Nucleus accumbens (tissue), 56 donors: Measurements from ENCODE around the gene MKI67.

ENCODE experiments used
- DNase-seq, 56 donors: peaks; one replicate each; lab custom pipeline; 2025; lab: John Stamatoyannopoulos, UW

The MKI67 gene

DNA sequence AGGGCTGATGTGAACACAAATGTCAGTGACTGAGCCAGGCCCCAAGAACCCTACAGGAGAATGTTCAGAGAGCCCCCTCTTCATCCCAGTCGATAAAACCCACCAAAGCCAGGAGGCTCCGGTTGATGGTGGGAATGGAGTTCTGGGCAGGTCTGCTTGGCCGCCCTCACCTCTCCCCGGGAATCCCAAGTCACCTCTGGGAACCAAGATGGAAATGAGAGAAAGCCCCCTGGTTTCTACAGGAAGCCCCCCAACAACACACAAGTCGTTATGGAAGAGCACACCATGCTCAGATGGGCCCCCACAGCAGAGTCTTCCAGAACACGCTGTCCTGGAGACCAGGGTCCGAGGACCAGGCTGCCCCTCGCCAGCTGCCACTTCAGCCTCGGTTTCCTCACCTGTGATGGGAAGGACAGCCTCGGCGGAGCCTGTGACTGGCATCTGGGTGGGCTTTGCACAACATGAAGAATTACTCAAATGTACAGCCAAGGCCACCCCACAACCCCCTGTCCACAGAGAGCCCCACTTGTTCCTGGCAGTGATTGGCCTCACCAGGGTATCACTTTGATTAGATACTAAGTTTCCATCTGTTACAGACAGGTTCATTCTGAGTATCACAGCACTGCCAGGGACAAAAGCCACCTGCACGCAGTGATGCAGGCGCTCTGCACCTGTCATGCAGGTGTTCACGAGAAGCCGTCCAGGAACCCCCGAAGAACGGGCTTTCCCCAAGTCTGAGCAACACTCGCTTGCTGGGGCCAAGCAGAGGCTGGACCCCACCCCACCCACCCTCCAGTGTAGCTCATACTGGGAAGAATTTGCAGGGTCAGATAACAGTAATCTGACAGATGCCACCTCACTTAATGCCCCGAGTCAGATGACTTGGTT lies 57.6 kb downstream of the MKI67 start:
- DNase-seq = no peak

DNA sequence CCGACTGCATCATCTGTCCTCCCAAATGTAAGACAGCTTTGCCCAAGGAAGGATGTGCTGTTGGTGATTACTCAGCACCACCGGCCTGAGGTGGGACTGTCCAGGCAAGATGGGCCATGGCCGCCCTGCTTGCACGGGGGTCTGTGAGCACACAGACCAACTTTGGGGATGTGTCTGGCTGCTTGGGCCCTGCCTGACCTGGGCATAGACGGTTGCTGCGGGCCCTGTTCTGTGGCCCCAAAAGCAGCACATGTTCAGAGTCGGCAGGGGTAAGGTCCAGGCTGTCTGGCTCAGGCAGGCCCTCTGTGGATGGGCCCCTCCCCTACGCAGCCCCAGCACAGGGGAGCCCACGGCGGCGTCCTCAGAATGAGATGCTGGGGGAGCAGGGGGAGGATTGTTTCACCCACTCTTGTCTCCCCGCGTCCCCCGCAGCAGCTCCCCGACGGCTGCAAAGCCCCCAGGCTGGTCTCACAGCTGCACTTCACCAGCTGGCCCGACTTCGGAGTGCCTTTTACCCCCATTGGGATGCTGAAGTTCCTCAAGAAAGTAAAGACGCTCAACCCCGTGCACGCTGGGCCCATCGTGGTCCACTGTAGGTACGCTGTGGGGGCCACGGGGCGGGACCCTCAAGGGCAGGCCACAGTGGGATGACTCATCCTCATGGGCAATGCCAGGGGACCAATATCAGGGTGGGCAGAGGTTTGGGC lies 58.4 kb downstream of the MKI67 start:
- DNase-seq = no peak

DNA sequence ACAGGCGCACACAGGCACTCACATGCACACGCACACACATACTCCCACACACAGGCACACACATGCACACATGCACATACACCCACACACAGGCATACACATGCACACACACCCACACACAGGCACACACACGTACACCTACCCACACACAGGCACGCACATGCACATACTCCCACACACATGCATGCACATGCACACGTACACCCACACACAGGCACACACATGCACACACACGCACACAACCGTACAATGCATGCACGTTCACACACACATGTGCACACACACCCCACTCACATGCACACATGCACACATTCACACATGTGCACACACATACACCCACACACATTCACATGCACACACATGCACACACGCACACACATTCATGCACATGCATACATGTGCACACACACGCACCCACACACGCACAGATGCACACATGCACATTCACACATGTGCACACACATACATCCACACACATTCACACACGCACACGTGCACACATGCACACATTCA lies 59.3 kb downstream of the MKI67 start:
- DNase-seq = no peak

DNA sequence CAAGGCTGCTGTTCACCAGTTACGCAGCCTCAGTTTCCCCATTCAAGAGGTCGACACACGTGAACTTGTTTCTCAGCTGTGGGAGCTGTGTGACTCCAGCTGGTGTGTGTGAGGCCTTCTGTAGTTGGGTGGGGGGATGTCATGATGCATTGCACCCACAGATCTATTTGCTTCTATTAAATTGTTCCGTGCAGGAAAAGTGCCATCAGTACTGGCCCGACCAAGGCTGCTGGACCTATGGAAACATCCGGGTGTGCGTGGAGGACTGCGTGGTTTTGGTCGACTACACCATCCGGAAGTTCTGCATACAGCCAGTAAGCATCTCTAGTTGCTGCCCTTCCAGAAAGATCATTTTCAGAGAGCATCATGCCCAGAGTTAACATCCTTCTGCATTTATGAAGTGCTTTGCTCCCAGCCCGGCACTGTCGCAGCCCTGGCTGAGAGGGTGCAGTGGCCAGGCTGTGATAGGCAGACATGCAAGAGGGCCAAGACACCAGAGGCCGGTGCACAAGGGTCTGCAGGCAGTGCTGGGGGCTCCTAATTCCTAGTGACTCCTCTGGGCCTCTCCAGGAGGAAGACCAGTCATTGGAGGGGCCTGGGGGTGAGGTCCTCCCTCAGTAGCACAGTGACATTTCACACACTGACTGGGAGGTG lies 60.2 kb downstream of the MKI67 start:
- no peak for DNase-seq

DNA sequence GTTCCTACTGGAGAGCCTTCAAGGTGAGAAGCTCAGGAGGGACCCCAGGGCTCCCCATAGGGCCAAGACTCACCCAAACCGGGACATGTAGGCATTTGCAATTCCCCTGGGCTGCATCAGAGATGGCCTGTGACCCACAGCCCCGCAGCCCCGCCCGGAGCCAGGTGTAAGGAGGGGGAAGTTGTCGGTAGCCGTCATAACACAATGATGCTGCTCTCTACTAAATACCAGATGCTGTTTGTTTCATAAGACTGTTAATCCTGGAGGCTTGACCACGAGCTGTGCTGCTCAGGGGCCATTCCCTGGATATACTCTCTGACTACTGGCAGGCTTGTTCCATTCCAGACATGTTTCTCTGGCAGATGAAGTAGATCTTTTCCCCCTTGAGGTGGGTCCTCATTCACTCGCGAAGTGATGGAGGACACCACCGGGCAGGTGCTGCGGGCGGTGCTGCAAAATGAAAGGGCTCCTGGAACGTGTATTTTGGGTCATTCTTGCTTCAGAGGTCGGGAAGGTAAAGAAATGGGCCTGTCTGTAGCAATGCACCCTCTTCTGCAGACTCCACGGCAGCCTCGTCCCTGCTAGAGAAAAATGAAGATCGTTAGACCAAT lies 61.1 kb downstream of the MKI67 start:
- DNase-seq = no peak

DNA sequence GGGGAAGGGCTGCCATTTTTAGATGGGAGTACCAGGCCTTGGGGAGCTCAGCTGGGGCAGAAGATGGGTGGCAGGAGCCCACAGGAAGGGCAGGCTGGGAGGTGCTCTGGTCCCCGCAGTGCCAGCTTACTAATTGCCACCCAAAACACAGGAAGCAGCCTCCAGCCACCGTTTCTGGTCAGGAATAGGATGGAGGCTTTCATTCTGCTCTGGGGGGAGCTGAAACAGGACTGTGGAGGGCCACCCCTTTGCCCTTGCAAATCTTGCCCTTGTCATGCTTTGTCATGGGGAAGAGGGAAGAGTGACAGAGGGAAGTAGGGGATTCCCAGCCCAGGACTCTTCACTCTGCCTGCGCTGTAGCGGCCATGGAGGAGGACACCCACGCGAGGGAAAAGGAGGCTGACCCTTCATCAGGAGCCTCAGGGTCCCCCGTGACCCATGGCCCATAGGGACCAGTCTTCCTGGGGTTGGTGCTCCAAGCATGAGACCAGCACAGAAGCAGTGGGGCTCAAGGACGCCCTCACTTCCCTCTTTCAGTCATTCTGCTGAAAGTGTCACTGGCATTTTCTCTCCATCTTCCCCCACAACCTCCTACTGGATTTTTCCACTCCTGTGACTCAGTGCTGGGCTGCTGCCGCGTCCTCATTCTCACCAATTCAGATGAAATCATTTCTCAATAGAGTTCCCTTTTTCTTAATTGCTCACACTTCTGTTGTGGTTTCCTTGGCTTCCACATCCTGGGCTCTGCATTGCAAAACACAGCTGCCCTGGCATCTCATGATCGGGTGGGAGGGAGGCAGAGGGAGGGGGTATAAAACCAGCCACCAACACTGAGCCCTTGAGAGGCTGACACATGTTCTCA lies 61.9 kb downstream of the MKI67 start:
- peak in 40 of 56 donors; percentile 19 to 75 (median 42) for DNase-seq

DNA sequence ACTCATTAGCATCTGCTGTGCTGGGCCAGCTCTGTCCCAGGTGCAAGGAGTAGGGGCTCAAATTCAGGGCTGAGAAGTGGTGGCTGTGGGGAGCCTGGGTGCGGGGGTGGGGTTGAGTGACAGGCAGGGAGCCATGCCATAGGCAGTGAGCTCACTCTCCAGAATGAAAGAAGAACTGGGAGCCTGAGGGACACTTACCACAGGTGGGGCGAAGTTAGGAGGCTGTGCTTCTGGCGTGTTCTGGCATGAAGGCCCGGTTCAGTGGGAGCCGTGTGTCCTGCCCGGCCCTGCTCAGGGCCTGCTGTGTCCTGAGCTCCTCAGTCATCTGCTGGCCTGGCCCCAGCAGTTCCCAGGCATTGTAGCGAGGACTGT lies 62.5 kb downstream of the MKI67 start:
- DNase-seq = peak in 1 of 56 donors; percentile 20

DNA sequence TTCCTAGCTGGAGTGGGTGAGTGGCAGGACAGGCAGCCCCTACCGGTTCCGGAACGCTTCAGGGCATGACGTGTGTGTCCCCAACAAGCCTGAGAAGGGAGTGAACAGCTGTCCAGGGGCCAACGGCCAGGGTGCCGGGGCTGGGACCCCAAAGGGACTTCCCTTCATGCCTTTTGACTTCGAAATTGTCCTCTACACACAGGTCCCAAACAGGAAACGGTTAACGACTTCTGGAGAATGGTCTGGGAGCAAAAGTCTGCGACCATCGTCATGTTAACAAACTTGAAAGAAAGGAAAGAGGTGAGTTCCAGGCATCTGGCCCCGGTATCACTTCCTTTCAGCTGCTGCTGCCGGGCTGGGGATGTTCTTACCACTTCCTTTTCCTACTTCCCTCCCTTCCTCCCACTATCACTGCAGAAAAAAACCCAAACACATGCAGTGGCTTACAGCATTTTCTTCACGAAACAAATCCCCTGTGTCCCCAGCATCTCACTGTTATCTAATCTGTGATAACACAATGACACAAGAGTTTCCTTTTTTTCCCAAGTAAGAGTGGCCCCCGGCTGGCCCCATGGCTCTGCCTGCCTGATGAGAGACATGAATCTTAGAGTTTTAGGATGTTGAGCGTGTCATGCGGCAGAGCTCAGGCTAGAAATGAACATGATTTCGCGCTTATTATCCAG lies 63.2 kb downstream of the MKI67 start:
- DNase-seq = peak in 3 of 56 donors; percentile 7 to 28 (median 14)

DNA sequence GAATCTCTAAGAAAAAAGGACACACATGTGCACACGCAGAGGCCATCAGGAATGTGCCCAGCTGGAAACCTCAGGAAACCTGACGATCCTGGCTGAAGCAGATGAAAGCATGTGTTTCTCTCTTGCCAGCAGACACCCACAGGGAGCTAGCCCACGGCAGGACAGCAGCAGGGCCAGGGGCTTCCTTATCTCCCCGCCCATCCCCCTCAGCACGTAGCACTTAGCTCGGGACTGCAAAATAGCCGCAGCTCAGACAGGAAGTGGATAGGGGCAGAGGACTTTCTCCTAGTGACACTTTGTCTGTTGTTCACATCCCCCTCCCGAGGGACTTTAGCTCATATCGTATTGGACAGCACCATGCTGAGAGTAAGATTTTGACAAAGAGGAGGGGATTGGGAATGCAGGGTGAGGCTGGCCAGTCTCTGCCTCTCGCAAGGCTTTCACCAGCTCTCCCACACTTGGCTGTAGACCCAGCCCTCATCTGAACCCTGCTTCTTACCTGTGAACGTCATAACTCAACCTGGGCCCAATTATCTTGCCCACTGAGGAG lies 63.8 kb downstream of the MKI67 start:
- no peak for DNase-seq

DNA sequence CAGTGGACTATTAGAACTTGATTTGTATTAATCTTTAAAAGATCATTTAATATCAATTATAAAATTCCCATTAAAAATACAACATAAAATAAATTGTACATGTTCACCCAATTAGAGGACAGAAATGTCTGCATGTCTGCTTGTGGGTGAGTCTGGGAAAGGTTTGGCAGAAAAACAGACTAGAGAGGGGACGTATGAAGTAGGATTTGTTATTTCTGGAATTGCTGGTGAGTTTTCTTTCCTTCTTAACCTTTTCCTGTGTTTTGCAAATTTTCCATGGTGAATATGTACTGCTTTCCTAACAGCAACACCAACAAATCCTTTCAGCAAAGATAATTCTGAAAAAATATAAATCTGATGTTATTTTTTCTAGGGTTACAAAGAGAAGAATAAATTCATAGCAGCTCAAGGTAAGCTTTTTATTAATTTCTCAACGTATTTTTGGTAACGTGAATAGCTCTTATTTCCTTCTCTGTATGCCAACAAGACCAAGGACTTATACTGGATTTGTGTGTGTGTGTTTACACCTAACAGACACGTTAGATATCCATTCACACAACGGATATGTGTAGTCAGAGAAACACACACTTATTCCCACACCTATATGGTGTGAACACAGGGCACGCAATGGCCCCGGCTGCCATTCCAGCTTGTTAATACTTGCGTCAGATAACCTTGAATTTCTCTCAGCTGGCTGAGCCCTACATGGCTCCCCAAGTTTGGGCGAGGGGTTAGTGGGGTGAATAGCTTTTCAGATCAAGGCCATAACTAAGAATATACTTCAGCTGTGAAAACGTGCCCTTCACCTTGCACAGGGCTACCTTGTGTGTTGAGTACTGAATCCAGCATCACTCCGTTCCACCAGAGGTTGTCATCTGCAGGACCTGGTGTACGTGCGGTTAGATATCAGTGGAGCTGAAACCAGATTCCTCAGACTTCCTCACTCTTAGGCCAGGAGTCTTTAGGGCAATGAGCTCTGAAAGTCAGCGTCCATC lies 64.6 kb downstream of the MKI67 start:
- DNase-seq = no peak

DNA sequence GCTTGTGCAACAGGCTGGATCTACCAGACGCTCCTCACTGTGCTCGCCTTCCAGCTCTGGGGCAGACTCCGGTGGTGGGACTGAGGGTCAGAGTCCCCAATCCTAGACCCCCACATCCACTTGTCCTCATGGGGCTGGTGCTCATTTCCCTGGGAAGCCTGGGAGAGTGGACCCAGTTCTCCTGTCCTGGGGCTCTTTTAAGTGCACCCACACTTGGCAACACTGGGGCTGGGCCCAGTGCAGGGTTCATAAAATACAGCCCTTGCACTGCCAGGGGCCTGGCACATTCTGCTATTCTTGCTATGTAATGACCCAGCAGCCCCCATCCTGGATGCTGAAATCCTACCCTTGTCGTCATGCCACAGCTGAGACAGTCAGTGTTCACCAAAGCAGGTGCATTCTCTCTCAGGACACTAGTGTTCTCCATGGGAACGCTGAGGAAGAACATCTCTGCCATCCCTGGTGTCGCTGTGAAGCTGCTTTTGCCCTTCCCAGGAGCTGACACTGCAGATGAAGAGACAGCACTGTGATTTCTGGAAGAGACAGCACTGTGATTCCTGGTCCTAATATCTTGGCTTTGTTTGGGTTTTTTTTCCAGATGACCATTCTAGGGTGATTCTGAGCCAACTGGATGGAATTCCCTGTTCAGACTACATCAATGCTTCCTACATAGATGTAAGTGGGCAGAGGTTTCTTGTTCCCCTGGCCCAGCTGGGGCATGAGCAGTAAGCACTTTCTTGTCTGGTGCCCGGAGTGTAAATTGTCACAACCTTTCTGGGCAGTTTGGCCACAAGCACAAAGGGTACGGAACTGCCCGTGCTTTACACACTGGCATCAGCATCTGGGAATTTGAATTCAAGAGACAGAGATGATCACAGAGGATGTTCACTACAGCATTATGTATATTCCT lies 65.6 kb downstream of the MKI67 start:
- DNase-seq = peak in 15 of 56 donors; percentile 10 to 52 (median 27)

DNA sequence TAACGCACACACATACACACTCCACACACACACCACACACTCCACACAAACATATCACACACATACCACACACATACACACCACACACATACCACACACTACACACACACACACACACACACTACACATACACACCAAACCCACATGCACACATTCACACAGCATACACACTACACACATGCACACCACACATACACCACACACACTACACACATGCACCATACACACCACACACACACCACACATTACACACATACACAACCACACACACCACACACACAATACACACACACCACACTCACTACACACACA lies 66.3 kb downstream of the MKI67 start:
- DNase-seq = no peak

DNA sequence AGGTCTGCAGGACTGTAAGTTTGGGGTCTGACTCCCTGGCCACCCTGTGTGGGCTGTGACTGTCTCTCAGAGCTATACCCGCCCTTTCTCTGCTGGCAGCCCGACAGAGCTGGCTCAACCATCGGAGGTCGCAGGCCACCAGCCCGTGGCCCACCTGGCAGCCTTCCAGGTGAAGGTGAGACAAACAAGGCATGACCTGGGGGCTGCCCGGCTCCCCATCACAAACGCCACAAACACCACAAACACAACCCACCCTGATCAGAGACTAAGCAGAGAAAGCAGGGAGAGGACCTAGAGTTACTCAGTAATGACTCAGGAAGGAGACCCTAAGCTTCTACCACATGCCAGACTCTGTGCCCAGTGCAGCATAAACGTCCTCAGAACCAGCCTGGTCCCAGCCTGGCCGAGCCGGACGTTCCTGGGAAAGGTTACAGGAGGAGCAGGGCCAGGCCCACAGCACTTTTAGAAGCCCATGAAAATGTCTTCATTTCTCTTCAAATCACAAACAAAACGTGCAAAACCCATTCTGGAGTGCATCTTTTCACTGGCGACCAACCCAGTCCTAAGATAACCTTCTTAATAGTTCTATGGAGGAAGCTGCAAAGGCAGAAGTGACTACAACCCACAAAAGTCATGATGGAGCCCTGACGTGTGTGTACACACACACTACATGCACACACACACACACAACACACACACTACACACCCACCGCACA lies 66.8 kb downstream of the MKI67 start:
- DNase-seq = no peak

DNA sequence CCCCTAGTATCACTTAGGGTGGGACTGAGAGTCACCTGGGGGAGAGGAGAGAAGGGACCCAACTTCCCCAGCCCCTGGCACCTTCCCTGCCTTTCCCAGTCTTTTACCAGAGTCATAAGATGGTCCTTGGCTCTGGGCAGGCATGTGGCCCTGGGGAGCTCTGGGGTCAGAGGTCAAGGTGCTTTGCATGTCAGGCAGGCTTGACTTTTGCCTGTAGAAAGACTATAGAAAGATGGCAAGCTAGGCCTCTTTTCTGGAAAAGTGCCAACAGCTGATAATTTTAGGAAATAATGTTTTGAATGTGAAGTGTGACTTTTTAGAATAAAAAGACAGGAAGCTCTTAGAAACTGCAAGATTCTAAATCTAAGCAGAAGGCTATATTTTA lies 67.5 kb downstream of the MKI67 start:
- no peak for DNase-seq

DNA sequence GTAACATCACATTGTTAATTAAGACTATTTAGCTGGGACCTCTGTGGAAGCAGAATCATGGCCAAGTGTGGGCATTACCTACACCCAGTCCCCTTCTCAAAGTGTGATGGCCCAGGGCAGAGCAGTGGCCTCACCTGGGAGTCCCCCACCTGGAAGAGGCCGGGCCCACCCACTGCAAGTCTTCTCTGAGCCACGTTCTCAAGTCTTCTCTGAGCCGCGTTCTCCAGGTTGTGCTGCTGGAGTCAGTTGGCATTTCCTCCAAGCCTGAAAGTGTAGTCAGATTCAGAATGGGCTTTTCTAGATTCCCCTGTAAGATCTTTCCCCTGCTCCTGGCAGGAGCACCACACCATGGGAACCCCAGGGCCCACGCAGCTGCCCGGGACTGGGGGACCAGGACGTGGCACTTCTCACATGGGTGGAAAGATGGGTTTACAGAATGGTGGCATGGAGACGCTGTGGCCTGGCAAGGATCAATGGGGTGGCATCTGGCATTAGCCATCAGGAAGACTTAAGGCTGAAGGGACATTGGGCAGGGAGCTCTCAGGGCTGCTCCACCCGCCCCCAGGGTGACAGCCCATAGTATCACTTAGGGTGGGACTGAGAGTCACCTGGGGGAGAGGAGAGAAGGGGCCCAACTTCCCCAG lies 68.0 kb downstream of the MKI67 start:
- no peak for DNase-seq
